HT-29 (cell line): ENCODE data around the gene OTUB2. TPM values are rescaled to one million over a fixed set of nuclear protein-coding genes. Genes with fewer than 3 reads are reported as not detected.
"Not testable (repeated sequence)": the region's sequence is repeated elsewhere in the genome, so short reads cannot be mapped to it uniquely, and the experiment has no call there.

Experiments used
- DNase-seq: peaks from one replicate; pipeline ENCODE4 v3.0.0-alpha.2; 2015; ENCODE audit warnings: low spot score
- total RNA-seq: library from RNA; depleted of rRNA; stranded (reverse); fragments of >200 nt; shearing (Covaris generic); gene quantifications from 2 replicates; pipeline ENCODE4 v1.2.3, GENCODE V29; 2014

The OTUB2 gene
- total RNA-seq, 1 experiment from 2014 or later = 2.3 TPM

- no peak for DNase-seq
Observed at GRCh38 chr14:94056579-94057308, 30.6 kb downstream of the OTUB2 start.

DNA sequence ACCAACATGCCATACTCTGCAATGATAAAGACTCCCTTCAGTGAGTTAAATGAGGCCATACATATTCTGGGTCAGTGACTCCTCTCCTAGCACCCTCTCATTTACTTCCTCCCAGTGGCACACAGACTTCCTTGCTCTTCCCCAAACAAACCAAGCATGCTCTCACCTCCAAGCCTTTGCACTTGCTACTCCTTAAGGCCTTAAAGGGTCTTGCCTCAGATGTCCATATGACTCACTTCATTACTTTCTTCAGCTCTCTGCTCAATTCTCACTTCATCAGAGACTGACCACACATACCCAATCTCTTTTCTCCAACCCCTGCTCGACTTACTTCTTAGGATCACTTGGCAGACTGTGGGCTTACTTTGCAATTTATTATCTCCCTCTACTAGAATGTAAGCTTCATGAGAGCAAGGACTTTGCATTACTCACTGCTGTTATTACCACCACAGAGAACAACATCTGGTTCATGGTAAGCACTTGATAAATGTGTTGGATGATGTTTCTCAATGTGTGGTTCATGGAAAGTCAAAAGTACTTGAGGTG lies 32.1 kb downstream of the OTUB2 start:
- DNase-seq = no peak

DNA sequence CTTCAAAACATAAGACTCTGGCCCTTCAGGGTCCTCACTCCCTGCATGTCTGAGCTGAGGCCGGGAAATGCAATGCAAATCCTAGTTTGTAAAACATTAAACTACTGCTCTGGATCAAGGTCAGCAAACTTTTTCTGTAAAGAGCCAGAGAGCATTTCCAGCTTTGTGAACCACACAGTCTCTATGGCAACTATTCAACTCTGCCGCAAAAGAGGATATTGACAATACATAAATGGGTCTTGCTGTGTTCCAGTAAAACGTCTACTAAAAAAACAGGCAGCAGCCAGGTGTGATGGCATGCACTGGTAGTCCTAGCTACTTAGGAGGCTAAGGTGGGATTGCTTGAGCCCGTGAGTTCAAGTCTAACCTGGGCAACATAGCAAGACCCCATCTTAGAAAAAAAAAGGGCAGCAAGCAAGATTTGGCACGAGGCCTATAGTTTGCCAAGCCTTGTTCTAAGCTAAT lies 32.6 kb downstream of the OTUB2 start:
- DNase-seq = no peak

DNA sequence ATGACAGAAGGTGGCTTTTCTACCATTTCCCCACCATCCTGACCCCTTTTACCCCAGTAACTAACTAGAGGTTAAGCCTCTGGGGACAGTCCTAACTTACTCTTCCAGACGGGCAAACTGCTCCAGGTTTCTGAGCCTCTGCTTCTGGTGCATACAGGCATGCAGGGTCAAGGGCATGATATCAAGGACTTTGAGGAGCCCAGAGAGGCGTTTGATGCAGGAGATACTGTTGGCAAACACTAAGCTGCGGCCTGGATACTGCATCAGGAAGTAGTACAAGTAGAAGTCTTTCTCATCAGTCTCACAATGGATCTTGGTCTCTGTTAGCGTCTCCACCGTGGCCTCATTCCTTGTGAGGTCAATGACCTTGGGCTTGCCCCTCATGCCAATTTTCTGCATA lies 33.9 kb downstream of the OTUB2 start:
- no peak for DNase-seq

DNA sequence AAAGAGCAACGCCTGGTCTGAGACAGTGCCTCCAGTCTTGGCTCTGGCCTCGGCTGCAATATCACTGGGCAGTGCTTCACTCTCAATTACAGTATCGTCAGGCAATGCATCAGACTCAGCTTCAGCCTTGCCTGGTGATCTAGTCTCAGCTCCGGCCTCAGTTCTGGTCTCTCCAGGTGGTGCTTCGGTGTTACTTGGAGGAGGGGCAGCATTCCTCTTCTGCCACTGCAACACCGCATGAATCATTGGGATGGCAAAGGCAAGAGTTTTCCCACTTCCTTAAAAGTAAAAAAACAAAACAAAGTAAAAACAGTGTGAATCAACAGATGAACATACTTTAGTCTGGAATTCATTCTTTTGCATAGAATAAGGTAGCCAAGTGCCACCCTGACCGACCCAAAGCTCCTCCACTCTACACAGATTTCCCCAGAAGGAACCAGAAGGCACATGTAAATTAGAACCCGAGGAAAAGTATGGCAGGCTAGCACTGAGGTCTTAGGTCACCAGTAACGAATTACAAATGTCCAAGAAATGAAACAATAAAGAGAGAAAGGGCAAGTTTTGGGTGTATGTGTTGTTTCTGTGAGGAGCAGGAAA lies 36.3 kb downstream of the OTUB2 start:
- no peak for DNase-seq

GRCh38 chr14:94066089-94066676 lies 40.0 kb downstream of the OTUB2 start:
- peak; percentile 65 for DNase-seq

DNA sequence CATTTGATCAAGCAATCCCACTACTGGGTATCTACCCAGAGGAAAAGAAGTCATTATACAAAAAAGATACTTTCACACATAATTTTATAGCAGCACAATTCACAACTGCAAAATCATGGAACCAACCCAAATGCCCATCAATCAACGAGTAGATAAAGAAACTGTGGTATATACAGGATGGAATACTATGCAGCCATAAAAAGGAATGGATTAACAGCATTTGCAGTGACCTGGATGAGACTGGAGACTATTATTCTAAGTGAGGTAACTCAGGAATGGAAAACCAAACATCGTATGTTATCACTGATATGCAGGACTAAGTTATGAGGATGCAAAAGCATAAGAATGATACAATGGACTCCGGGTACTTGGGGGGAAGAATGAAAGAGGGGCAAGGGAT lies 45.9 kb downstream of the OTUB2 start:
- not testable (repeated sequence) for DNase-seq

- no peak for DNase-seq
Observed at GRCh38 chr14:94074534-94074933, 48.4 kb downstream of the OTUB2 start.

- DNase-seq = no peak
Observed at GRCh38 chr14:94075008-94075407, 48.9 kb downstream of the OTUB2 start.

GRCh38 chr14:94077111-94077821 lies 51.1 kb downstream of the OTUB2 start:
- no peak for DNase-seq

DNA sequence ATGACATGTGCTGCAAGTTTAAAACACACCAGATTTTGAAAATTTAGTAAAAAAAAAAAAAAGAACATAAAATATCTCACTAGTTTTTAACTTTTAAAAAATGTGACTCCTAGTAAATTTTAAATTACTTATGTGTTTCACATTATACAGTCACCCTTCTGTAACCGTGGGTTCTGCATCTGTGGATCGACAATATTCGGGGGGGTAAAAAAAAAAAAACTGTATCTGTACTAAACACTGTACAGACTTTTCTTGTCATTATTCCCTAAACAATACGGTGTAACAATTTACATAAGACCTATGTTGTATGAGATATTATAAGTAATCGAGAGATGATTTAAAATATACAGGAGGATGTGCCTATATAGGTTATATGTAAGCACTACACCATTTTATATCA lies 51.7 kb downstream of the OTUB2 start:
- no peak for DNase-seq

DNA sequence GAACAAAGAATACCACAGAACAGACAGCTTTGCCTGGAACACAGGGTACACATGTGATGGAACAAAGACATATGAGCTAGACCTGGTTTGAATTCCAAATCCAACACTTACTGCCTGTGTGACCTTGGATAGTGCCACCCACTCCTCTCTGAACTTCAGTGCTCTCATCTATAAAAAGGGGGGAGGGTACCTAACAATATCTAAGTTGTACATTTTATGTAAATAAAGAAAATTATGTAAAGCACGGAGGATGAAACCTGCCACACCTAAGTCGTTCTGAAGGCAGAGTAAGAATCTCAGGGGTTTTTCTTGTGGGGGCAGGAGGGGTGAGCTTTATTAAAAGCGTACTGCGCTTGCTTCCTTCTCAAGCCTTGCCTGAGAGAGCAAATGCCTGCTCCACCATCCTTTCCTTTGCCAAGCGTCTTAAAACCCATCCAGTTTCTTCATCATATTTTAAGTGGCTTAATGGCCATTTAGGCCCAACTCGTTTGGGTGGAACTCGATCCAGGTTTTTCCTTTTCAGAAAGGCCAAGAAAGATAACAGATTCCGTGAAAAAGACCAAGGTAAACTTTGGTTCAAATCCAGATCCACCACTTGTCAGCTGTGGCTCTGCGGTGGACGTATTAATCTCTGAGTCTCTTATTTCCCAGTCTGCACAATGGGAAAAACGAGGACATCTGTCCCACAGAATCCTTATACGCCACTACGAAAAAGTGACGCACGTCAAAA lies 53.9 kb downstream of the OTUB2 start:
- DNase-seq = no peak

DNA sequence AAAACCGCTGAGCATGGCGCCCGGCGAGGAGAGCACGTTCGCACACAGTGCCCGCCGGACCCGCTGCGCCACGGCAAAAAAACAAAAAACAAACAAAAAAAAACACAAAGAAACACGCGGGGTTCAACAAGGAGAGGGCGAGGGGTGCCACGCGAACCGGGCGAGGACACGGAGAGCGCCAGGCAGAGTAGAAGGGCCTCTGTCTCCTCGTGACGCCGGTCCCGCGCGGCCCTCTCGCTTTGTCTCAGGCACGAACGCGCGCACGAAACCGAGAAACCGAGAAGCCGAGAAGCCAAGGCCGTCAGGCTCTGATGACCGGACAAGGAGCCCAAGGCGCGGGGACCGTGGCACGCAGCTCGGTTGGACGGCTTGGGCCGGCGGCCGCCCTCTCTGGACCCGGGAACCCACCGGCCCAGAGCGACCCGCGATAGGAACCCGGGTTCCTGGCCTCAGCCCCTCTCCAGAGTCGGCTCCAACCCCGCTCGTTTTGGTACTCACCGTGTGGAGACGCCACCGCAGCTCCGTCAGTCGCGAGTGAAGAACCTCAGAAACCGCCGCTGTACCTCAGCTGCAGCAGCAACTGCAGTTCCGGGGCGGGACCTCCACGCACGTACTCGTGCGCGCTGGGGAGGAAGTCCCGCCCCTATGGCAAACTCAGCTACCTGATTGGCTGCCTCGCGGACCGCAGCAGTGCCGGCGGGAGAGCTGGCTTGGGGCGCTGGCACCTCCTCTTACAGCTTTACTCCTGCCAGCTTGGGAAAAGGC lies 54.7 kb downstream of the OTUB2 start, which contains the start of the genes DDX24 and IFI27L1:
Gene DDX24 (minus strand): TSS at position 582 of the 765 bp plus-strand sequence. CDS start 1,460 bp downstream, outside the sequence.
Gene IFI27L1 (plus strand): TSS at position 690 of the 765 bp plus-strand sequence. CDS start 15,628 bp downstream, outside the sequence.
- peak; percentile 88 for DNase-seq

DNA sequence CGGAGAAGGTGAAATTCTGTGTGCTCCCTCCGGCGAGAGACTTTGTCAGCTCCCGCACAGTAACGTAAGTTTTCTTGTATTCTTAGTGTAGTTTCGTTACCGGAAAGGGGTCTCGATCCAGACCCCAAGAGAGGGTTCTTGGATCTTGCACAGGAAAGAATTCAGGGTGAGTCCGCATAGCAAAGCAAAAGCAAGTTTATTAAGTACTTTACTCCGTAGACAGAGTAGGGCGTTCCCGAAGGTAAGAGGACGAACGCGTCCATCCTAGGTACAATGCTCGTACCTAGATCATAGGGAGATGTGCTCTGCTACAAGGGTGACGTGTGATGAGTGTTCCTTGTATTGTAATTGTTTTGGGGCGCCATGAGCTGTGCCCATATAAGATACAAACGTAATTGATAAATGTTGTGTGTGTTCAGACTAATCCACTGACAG lies 55.3 kb downstream of the OTUB2 start:
- DNase-seq = no peak

DNA sequence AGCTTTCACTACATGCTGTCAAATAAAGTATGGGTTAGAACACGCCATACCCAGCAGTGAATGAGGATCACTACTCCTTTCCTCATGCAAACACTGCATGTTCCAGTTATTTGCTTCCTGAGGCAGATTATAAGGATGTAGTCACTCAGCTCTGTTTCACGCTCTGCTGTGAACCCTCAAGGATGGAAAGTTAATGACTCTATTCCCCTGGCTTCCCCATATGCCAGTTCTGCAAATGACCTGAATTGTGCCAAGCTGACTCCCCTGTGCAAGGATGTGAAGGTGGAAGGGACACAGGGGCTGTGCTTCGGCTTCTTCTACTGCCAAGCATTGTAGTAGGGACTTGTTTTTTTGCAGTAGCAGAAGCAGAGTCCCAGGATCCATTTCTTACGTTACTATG lies 61.8 kb downstream of the OTUB2 start:
- DNase-seq = no peak

GRCh38 chr14:94088516-94088915 lies 62.4 kb downstream of the OTUB2 start:
- no peak for DNase-seq

- DNase-seq = no peak
Observed at GRCh38 chr14:94089479-94089878, 63.3 kb downstream of the OTUB2 start.

DNA sequence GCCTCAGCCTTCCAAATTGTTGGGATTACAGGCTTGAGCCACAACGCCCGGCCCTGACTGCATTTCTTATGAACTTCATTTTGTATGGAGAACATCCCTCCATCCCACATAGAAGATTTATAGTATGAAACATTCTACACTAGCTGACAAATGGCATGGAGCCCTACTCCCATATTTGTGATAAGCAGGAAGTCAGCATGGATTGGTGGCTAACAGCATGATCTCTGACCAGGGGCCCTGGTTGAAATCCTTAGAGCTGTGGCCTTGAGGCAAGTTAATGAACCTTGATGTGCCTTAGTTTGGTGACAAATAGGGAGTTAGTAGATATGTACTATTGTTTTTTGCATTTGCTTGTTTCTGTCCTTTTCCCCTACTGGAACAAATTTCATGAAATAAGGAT lies 67.3 kb downstream of the OTUB2 start:
- DNase-seq = no peak

GRCh38 chr14:94097091-94097490 lies 71.0 kb downstream of the OTUB2 start:
- DNase-seq = no peak
